HG02571 (cell line): ENCODE results near the gene MRPL44.
"Not testable (repeated sequence)": the region's sequence is repeated elsewhere in the genome, so short reads cannot be mapped to it uniquely, and the experiment has no call there.

Source experiments
- ATAC-seq: cut with Tn5 transposase; IDR thresholded peaks from one replicate; pipeline ENCODE4 v1.9.1; 2021; ENCODE audit warnings: mild to moderate bottlenecking, moderate library complexity; ENCODE audit not compliant: unreplicated experiment

MRPL44 gene

DNA sequence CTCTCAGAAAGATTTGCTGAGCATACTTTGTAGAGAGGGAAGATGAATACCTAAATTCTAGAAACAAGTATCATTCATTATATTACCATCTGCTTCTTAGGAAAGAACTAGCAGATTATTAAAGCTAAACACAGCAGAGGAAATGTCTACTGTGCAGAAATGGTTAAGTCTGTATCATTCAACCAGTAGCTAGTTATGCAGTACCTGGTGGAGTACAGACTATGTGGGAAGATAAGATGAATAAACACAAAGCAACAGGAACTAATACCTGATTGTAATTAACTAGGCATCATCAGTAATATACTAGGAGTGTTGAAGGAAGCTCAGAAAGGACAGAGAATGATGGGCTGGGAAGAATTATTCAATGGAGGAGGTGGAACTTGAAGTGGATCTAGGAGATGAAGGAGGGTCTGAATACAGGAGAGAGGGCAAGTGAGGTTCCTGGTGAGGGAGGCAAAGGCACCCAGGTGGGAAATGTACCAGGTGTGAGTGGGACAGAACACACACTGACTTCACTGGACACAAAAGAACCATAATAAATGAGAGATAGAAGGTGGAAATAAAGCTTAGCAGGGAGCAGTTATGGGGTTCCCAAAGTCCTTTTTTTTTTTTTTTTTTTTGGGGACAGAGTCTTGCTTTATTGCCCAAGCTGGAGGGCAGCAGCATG, 21.7 kb upstream of the MRPL44 start:
- ATAC-seq = no peak

DNA sequence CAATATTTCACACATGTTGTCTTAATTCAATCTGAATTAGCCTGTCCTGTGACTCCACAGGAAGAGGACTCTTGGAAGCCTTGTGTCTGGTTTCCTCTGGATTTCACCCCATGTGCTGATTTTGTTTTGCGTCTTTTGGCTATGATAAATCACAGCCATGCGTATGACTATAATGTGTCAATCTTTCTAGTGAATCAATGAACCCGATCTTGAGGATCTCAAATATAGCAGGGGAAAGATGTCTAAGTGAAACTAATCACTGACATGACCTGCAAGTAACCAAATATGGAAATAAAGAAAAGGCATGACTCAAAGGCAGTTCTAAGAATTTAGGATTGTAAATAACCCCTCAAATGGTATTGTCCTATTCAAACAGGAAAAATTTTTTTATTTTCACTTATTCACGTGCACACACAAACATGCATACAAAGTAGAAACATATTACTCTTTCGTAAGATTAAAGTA, 20.4 kb upstream of the MRPL44 start:
- no peak for ATAC-seq

DNA sequence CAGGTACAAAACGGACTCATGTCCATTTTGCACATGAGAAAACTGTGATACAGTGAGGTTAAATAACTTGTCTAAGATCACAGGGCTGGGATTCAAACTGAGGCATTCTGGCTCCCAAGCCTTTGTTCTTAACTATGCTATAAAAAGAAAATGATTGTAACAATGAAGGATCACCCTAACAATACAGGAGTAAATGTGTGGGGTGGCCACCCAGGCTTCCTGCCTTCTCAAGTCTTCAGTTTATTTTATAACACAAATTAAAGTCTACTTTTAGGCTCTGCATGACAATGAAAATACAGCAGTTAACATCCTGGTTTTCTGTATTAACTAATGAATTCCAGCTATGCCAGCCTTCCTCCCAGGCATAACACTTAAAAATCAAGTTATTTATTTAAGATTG, 19.7 kb upstream of the MRPL44 start:
- no peak for ATAC-seq

DNA sequence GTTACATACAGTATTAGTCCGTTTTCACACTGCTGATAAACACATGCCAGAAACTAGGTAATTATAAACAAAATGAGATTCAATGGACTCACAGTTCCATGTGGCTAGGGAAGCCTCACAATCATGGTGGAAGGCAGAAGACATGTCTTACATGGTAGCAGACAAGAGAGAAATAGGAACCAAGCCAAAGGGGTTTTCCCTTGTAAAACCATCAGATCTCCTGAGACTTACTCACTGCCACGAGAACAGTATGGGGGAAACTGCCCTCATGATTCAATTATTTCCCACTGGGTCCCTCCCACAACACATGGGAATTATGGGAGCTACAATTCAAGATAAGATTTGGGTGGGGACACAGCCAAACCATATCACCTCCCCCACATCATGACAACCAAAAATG, 17.8 kb upstream of the MRPL44 start:
- ATAC-seq = not testable (repeated sequence)

DNA sequence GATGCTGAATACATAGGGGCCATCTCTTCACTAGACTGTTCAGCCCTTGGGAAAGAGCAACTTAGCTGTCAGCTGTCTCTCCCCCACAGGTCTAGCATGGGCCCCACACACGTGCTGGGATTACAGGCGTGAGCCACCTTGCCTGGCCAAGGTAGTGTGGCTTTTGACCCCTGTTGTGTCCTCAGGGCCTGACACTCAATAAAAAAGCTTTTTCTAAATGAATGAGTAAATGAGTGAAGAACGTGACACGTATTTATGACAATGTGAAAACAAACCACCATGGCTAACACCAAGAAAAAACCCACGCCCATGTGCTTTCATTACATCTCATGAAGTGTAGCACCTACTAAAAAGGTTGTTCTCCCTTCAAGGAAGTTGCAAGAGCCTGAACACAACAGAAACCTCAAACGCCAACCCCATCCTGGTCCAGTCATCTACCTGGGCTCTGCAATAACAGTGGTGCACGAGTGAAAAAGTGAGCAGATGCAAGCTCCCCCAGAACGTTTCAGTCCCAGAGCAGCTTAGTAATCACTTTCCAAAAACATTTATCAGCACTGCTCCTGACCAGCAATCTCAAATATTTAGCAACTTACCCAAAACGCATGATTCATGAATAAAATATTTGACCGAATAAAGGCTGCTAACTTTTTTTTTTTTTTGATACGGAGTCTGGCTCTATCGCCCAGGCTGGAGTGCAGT, 15.5 kb upstream of the MRPL44 start:
- ATAC-seq = peak; percentile 61

DNA sequence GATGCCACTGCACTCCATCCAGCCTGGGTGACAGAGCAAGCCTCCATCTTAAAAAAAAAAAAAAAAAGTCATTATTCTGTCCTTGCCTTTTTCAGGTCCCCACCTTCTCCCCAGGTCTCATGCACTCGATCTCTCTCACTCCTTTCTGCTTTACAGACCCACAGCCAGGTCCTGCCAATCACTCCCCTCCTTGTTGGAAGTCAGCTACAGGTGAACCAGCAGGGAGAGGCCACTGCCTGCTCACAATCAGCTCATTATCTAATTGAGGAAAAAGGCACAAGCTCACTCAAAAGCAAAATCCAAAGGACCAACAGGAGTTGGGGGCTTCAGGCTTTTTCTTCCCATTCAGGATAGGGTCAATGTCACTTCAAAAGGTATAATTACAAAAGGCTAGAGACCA, 14.1 kb upstream of the MRPL44 start:
- ATAC-seq = no peak

DNA sequence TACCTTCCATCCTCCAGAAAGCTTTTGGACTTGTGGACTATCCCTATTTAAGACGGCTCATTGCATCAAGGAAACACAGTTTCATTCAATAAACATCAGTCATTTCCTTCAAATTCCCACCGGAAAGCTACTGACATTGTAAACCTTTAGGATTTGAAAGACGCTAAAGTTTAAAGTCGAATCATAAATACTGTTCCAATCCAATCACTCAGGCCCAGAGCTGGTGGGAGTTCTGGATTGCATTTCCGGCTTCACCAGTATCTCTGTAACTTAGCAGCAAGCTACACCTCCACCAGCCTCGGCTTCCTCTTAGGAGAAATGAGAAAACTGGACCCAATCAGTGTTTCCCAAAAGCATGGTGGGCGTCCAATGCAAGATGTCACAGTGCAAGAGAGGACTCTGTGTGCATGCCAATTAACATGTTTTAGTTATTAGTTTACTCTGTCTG, 13.7 kb upstream of the MRPL44 start:
- no peak for ATAC-seq

DNA sequence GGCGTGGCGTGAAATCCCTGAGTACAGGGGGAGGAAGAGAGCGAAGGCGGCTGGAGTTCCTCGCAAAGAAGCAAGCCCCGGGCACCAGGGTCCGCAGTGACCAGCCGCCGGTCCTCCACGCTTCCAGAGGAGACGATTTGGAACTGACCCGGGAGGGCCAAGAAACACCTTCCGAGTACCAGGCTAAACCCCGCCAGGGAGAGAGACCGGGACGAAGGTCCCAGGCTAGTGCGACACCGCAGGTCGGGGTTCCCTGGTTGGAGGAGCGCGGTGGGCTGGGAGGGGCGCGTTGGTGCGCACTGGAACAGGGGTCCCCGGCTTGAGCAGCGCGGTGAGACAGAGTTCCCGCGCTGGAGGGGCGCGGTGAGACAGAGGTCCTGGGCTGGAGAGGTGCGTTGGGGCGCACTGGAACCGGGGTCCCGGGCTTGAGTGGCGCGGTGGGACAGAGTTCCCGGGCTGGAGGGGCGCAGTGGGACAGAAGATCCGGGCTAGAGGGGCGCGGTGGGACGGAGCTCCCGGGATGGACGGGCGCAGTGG, 13.0 kb upstream of the MRPL44 start:
- peak; percentile 19 for ATAC-seq

DNA sequence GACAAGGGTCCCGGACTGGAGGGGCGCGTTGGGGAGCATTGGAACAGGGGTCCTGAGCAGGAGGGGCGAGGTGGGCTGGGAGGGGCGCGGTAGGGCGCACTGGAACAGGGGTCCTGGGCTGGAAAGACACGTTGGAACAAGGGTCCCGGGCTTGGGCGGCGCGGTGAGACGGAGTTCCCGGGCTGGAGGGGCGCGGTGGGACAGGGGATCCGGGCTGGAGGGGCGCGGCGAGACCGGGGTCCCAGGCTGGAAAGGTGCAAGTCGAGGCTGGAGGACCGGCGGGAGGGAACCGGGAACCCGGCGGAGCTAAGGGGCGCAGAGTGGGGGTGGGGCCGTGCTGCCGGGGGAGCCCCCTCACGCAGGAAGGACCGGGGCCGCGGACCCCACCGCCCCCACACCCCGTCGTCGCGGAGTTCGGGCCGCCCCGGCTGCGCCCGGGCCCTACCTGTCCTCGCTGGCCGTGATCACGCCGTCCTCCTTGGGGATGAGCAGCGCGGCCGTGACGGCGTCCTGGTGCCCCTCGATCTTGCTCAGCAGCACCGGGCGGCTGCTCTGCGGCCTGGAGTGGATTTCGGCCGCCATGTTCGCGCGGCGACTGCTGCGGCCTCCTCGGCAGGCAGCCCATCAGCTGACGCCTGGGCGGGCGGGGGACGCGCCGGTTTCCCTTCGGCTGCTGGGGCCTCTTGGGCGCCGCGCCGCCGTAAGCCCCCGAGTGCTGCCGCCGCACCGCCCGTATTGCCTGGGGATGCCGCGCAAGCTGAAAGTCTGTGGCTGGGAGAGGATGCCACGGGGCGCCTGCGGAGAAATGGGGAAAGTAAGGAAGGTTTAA, 12.3 kb upstream of the MRPL44 start, which contains the start of gene WDFY1:
Gene WDFY1, minus strand, starts transcription at position 633 of the 829 bp plus-strand sequence. Its CDS starts 51 bp downstream, at position 582.
- peak; percentile 70 for ATAC-seq

DNA sequence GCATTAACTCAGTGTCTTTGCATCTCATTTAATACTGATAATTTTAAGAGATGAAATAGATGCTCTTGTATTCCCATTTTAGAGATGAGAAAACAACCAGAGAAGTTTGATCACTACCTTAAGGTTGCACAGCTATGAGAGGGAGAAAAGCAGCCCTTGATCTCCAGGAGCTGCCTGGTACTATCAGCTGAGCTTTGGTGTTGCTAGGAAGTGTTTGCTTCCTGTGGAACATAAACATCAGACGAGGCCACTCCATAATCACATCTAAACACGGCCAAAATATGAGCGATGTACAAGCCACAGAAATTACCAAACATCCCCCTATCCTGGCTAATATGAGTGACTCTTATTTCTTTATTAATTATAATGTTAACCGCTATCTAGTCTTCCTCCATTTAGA, 11.5 kb upstream of the MRPL44 start:
- ATAC-seq = no peak

DNA sequence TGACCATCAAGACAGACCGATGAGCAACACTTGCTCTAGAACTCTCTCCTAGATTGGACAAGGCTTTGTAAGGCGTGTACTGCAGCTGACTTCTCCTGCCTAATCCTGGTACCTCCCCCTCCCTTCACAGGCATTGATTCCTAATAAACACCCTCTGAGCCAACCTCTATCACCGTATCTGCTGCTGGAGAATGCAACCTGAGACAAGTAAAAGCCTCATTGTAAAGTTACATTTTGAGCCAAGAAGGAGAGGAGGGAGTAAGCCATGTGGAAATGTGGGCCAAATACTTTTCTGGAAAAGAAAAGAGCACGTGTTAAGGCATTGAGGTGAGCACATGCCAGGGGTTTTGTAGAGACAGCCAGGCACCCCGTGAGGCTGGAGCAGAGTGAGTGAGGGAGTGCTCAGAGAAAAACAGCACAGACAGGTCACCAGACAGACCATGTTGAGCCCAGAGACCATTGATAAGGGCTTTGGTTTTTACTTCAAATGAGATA, 9.5 kb upstream of the MRPL44 start:
- no peak for ATAC-seq

DNA sequence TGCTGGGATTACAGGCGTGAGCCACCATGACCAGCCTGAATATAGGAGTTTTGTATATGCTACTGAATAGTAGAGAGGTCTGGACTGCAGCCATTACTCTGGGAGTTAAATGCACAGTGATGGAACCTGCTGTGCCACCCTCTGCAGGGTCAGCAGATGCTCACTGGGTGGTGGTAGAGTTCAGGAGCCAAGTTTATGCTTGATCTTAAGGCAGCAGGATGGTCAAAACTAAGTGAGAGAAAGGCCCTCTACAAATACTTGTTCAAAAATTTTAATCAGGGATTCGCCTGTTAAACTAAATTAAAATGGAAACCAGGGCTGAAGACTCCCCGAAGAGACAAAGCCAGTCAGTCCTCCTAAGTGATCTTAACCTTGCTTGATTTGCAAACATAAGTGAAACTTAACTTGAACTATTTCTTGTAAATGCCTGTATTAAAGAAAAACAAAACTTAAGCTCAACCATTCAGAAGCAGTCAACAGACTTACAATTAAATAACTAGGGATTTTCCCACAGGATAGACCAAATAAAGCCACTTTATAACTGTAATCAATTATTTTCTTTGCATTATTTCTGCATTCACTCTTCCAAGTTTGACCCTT, 7.9 kb upstream of the MRPL44 start:
- no peak for ATAC-seq

DNA sequence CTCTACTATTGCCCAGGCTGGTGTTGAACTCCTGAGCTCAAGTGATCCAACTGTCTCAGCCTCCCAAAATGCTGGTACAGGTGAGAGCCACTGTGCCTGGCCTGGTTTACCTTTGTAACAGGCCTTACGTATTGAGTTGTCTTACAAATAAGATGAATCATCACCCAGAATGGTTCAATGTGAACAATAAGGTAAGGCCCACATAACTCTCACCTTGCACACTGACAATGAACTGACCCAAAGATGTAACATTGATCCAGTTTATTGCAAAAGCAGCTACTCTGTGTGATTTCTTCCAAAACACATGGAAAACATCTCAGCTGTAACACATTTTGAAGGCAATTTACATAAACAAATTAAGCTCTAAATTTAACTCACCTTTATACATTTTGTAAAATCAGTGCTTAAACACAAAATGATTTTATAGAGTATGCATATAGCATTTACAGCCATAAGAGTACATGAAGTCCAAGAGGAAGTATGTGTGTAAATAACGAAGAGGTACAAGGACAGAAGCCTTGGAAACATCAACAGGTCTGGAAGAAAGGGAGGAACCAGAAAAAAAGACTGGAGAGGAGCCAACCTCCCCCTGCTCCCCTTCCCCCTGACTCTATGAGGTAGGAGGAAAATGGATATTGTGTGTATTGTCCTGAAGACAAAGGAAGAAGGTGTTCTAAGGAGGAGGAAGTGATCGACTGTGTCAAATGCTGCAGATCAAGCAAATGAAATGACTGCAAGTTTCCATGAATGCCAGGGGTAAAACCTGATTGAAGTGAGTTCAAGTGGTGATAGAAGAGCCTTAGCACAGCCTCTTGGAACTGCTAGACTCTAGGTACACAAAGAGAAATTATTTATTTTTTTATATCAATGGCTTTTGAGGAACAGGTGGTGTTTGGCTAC, 6.6 kb upstream of the MRPL44 start:
- no peak for ATAC-seq

DNA sequence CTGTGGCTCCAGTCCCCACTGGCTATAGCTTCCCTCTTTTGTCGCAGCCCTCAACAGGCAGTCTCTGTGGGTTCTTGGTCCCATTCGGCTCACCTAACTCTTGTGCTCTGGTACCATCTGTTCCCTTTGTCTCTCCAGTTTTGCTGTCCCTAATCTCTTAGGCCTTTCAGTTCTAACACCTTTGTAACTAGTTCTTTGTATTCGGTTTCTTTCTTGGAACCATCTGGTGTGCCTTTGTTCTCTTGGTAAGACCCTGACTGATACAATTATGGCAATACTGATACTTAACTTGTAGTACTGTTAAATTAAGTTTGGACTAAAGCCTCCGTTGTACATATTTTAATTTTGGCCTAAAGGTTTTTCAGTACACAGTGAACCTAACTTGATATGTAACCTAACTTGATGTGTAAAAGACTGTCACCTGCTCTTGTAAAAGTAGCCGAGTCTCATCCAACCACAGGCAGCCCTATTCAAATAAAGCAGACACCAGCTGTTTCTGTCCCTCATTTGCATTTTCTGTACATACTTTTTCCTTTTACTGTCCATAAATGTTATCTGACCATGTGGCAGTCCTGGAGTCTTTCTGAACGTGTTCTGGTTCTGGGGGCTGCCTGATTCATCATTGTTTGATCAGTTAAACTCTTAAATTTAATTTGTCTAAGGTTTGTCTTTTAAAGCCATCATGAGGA, 4.8 kb upstream of the MRPL44 start:
- peak; percentile 46 for ATAC-seq

DNA sequence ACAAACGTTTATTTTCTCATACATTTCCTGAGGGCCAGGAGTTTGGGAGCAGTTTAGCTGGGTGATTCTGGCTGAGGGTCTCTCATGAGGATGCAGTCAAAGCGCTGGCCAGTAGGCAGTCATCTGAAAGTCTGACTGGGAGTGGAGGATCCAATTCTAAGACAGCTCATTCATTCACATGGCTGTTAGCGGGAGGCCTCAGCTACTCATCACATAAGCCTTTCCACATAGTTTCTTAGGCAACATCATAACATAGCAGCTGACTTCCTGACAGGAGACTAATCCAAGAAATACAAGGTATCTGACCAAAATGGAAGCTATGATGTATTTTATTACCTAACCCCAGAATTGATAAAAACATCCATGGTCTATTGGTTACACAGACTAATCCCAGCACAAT, 2.9 kb upstream of the MRPL44 start:
- ATAC-seq = no peak

DNA sequence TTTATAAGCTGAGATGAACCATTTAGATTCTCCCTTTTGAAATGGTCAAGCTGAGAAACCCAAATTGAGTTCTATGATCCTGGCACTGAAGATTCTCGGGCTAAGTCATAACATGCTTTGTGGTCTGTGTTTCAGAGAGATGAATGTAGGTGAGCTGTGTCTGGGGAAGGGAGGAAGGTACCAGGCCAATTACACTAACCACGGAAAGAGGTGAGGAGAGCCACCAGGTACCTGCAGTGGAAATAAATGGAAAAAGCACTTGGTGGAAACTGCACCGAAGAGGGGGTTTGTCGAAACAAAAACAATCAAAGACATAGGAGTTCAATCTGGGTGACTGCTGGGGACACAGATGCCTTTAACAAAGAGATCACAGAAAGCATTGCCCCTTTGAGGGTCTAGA, 963 bp upstream of the MRPL44 start:
- ATAC-seq = peak; percentile 31

DNA sequence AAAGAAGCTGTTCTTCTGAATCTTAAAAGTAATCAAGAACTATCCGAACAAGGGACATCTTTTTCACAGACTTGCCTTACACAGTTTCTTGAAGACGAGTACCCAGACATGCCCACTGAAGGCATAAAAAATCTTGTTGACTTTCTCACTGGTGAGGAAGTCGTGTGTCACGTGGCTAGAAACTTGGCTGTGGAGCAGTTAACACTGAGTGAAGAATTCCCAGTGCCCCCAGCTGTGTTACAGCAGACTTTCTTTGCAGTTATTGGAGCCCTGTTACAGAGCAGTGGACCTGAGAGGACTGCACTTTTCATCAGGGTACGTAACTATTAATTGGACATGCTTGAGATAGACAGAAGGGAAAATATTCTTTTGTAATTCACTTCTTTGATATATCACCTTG, 2.4 kb downstream of the MRPL44 start:
- no peak for ATAC-seq

DNA sequence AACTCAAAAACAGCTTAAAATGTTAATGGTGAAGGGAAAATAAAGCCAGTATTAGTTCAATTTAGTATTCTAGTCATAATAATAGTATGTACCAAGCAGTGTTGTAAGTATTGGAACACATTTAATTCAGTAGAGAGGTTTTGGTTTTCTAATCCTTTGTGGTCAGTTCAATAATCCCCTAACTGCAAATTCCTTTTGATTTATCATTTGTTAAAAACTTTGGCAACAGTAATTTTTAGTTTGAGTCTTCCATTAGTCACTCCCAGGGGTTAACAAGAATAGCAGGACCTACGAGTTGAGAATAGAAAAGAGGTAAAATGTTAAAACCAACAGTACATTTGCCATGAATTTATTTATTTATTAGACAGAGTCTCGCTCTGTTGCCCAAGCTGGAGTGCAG, 10.7 kb downstream of the MRPL44 start:
- ATAC-seq = no peak

DNA sequence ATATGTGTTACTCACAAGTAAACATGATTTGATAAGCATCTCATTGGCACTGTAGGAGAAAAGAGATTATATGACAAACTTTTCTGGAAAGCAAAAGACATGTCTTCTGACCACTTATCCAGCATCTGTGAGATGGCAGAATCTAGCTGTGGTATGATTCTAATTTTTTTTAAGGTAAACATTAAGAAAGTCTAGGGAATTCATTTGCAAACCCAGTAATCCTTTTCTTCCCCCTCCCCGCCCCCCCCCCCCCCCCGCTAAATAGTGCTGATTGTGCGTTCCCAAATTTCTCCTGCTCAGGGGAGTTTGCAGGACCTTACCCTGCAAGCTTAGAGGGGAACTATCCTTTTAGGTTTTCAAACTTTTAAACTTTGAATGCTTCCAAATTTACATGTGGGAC, 12.1 kb downstream of the MRPL44 start:
- no peak for ATAC-seq
